GM23338 (cell line): ENCODE data around the gene DNAAF3. TPM values are rescaled to one million over a fixed set of nuclear protein-coding genes. Genes with fewer than 3 reads are reported as not detected.

Experiments used
- ATAC-seq: fragments of 200-7000 bp; cut with Tn5 transposase; 3 replicates; pipeline ENCODE4 v1.9.1; 2020
- DNase-seq: peaks from one replicate; pipeline ENCODE4 v3.0.0-alpha.2; 2015; ENCODE audit warnings: low spot score
- H2AFZ ChIP-seq: fragments of 200-600 bp; sonication (generic); 2 replicates; pipeline ENCODE4 v1.8.0; 2016; ENCODE audit warnings: antibody characterized with exemption, mild to moderate bottlenecking, moderate library complexity
- H3F3A ChIP-seq: fragments of 200-600 bp; sonication (generic); replicated peaks from 2 replicates; pipeline ENCODE4 v1.8.0; 2017; ENCODE audit warnings: antibody characterized with exemption, mixed run types, low read depth
- H3K27ac ChIP-seq: fragments of 200-600 bp; sonication (generic); 2 replicates; pipeline ENCODE4 v1.6.1; 2016; ENCODE audit warnings: low read depth
- H3K27me3 ChIP-seq: fragments of 200-600 bp; sonication (generic); 2 replicates; pipeline ENCODE4 v1.8.0; 2016; ENCODE audit warnings: mild to moderate bottlenecking, mixed run types, moderate library complexity; ENCODE audit not compliant: insufficient read depth
- H3K36me3 ChIP-seq: fragments of 200-600 bp; sonication (generic); 2 replicates; pipeline ENCODE4 v1.8.0; 2016; ENCODE audit warnings: mild to moderate bottlenecking; ENCODE audit not compliant: insufficient read depth
- H3K4me1 ChIP-seq: fragments of 200-600 bp; sonication (generic); 2 replicates; pipeline ENCODE4 v1.8.0; 2016; ENCODE audit warnings: mild to moderate bottlenecking, moderate library complexity; ENCODE audit not compliant: insufficient read depth
- H3K4me2 ChIP-seq: fragments of 200-600 bp; sonication (generic); 2 replicates; pipeline ENCODE4 v1.7.1; 2017; ENCODE audit warnings: mixed run types
- H3K4me3 ChIP-seq: fragments of 200-600 bp; sonication (generic); 2 replicates; pipeline ENCODE4 v1.6.1; 2016; ENCODE audit warnings: mixed run types
- H3K79me2 ChIP-seq: fragments of 200-600 bp; sonication (generic); replicated peaks from 2 replicates; pipeline ENCODE4 v1.8.0; 2017; ENCODE audit warnings: mild to moderate bottlenecking; ENCODE audit not compliant: insufficient read depth
- H3K9me2 ChIP-seq: fragments of 200-600 bp; sonication (generic); 2 replicates; pipeline ENCODE4 v1.8.0; 2017; ENCODE audit not compliant: insufficient read depth
- H4K20me1 ChIP-seq: fragments of 200-600 bp; sonication (generic); replicated peaks from 2 replicates; pipeline ENCODE4 v1.8.0; 2017; ENCODE audit warnings: mild to moderate bottlenecking; ENCODE audit not compliant: insufficient read depth
- H3K27ac Mint-ChIP-seq: 2 replicates; pipeline ENCODE4 v1.8.0; 2020; ENCODE audit warnings: inconsistent platforms, mild to moderate bottlenecking, moderate library complexity, mixed read lengths
- H3K27me3 Mint-ChIP-seq: 3 replicates; pipeline ENCODE4 v1.8.0; 2022; ENCODE audit warnings: low read depth, mild to moderate bottlenecking, moderate library complexity, mixed read lengths, inconsistent platforms; ENCODE audit not compliant: insufficient read depth, poor library complexity
- H3K36me3 Mint-ChIP-seq: 3 replicates; pipeline ENCODE4 v1.8.0; 2021; ENCODE audit warnings: low read depth, mild to moderate bottlenecking, inconsistent platforms, moderate library complexity, mixed read lengths
- H3K4me1 Mint-ChIP-seq: 3 replicates; pipeline ENCODE4 v1.8.0; 2020; ENCODE audit warnings: mild to moderate bottlenecking, inconsistent platforms, mixed read lengths
- H3K4me3 Mint-ChIP-seq: 3 replicates; pipeline ENCODE4 v1.8.0; 2021; ENCODE audit warnings: moderate library complexity, mild to moderate bottlenecking, inconsistent platforms, mixed read lengths
- H3K9me3 Mint-ChIP-seq: 3 replicates; pipeline ENCODE4 v1.8.0; 2020; ENCODE audit warnings: moderate library complexity, mild to moderate bottlenecking, inconsistent platforms, mixed read lengths
- CREB1 ChIP-seq: fragments of 250-450 bp; sonication (Bioruptor Pico); IDR thresholded peaks from 2 replicates; pipeline ENCODE4 v1.5.0; 2020; ENCODE audit warnings: low read depth, mild to moderate bottlenecking, moderate library complexity
- CTCF ChIP-seq, 2 experiments: fragments of 200-600 bp in 1 of 2; sonication (generic) in 1 of 2; conservative IDR thresholded peaks; 2 replicates each; pipeline versions ENCODE4 v1.5.1 to v1.6.1; 2016 to 2017; ENCODE audit warnings: antibody characterized with exemption in 2 of 2, low read depth in 2 of 2, mild to moderate bottlenecking in 2 of 2, moderate library complexity in 1 of 2
- ETS1 ChIP-seq: IDR thresholded peaks from 2 replicates; pipeline ENCODE4 v1.6.1; 2016; ENCODE audit warnings: antibody characterized with exemption
- EZH2 ChIP-seq: fragments of 200-600 bp; sonication (generic); IDR thresholded peaks from one replicate; pipeline ENCODE4 v1.8.0; 2017; ENCODE audit warnings: antibody characterized with exemption, mild to moderate bottlenecking, low read depth; ENCODE audit not compliant: unreplicated experiment
- EZH2phosphoT487 ChIP-seq: fragments of 200-600 bp; sonication (generic); IDR thresholded peaks from one replicate; pipeline ENCODE4 v1.8.1; 2018; ENCODE audit warnings: antibody characterized with exemption; ENCODE audit not compliant: unreplicated experiment
- JUNB ChIP-seq: IDR thresholded peaks from one replicate; pipeline ENCODE4 v1.6.1; 2016; ENCODE audit warnings: antibody characterized with exemption; ENCODE audit not compliant: unreplicated experiment
- NANOG ChIP-seq: IDR thresholded peaks from 2 replicates; pipeline ENCODE4 v1.6.1; 2016; ENCODE audit warnings: antibody characterized with exemption, borderline replicate concordance
- POLR2AphosphoS5 ChIP-seq: IDR thresholded peaks from 2 replicates; pipeline ENCODE4 v1.6.1; 2016; ENCODE audit warnings: antibody characterized with exemption, low read depth
- REST ChIP-seq: IDR thresholded peaks from one replicate; pipeline ENCODE4 v1.6.1; 2018; ENCODE audit warnings: antibody characterized with exemption; ENCODE audit not compliant: unreplicated experiment
- STAT1 ChIP-seq: IDR thresholded peaks from one replicate; pipeline ENCODE4 v1.6.1; 2016; ENCODE audit warnings: antibody characterized with exemption; ENCODE audit not compliant: unreplicated experiment
- ZNF114 ChIP-seq: fragments of 250-450 bp; sonication (Bioruptor Pico); IDR thresholded peaks from 2 replicates; pipeline ENCODE4 v1.5.0; 2020; ENCODE audit warnings: mild to moderate bottlenecking, moderate library complexity
- ZNF331 ChIP-seq: fragments of 250-450 bp; sonication (Bioruptor Pico); IDR thresholded peaks from 2 replicates; pipeline ENCODE4 v1.5.0; 2020; ENCODE audit warnings: low read depth, mild to moderate bottlenecking, moderate library complexity
- ZNF462 ChIP-seq: fragments of 250-450 bp; sonication (Bioruptor Pico); IDR thresholded peaks from 2 replicates; pipeline ENCODE4 v1.5.0; 2020; ENCODE audit warnings: mild to moderate bottlenecking, moderate library complexity
- polyA plus RNA-seq: library from polyadenylated mRNA; unstranded; fragments of >200 nt; fragmentation: Nextera tagmentation; extraction: Ambion mirVana; gene quantifications from 2 replicates; pipeline ENCODE4 v1.2.1, GENCODE V29; 2016
- total RNA-seq: library from RNA; depleted of rRNA; stranded (reverse); fragments of >200 nt; shearing (Covaris generic); gene quantifications from 2 replicates; pipeline ENCODE4 v1.2.3, GENCODE V29; 2014

The DNAAF3 gene
- total and polyA plus RNA-seq, 2 experiments from 2014 or later = 8.5 to 9.0 TPM

GRCh38 chr19:55181740-55182139 lies 15.3 kb upstream of the DNAAF3 start:
- H3K4me3 Mint-ChIP-seq = no peak overlapping the region
- peaks cover 38% of the 10 kb centered on the region for H3K27me3 ChIP-seq

More at GRCh38 chr19:55181740-55182139, 15.3 kb upstream of the DNAAF3 start:
- Mint-ChIP-seq H3K36me3 (no peaks in the 10 kb centered on the region), H3K9me3 (peaks cover 6% of the 10 kb centered on the region; the same call in 2 of the 3 replicates), H3K27ac (no peak overlapping the region), H3K4me1 (peaks cover 15% of the 10 kb centered on the region), H3K27me3 (peaks cover 44% of the 10 kb centered on the region)
- Histone ChIP-seq H2AFZ (no peak overlapping the region), H3K9me2 (no peaks in the 10 kb centered on the region), H3F3A (0 out of 2 replicates have a peak, but pooled peaks cover 3% of the 10 kb centered on the region), H3K79me2 (no peaks in the 10 kb centered on the region), H3K4me1 (peaks cover 3% of the 10 kb centered on the region; the same call in 1 of the 2 replicates), H3K4me3 (no peak overlapping the region), H3K27ac (no peak overlapping the region), H4K20me1 (no peaks in the 10 kb centered on the region), H3K4me2 (no peak overlapping the region), H3K36me3 (no peaks in the 10 kb centered on the region)
- DNase-seq = no peak
- TF ChIP-seq ETS1 (no peak), EZH2phosphoT487 (no peak), NANOG (no peak), CTCF (conservative IDR thresholded peaks at IDR 0.05; ENCODE audit: low read depth in 2 of 2) (no peak), EZH2 (no peak), ZNF462 (CRISPR knock-in tag) (no peak), JUNB (no peak), STAT1 (no peak), REST (no peak), ZNF331 (CRISPR knock-in tag) (no peak), POLR2AphosphoS5 (no peak), ZNF114 (no peak), CREB1 (no peak)
- ATAC-seq = no peak
